Activated CD4-positive, alpha-beta T cell treated with anti-CD3 and anti-CD28 coated beads, Interleukin-2, amount 50 U/mL, for 4 hours (primary cell): ENCODE data around the gene AIG1.
A peak's percentile ranks its signal among the peaks of the same experiment; 100 is the strongest.
"Not testable (repeated sequence)": the region's sequence is repeated elsewhere in the genome, so short reads cannot be mapped to it uniquely, and the experiment has no call there.

Experiments used
- DNase-seq, 2 experiments: peaks; one replicate each; pipeline ENCODE4 v3.0.0-alpha.2; 2020

AIG1 gene

DNA sequence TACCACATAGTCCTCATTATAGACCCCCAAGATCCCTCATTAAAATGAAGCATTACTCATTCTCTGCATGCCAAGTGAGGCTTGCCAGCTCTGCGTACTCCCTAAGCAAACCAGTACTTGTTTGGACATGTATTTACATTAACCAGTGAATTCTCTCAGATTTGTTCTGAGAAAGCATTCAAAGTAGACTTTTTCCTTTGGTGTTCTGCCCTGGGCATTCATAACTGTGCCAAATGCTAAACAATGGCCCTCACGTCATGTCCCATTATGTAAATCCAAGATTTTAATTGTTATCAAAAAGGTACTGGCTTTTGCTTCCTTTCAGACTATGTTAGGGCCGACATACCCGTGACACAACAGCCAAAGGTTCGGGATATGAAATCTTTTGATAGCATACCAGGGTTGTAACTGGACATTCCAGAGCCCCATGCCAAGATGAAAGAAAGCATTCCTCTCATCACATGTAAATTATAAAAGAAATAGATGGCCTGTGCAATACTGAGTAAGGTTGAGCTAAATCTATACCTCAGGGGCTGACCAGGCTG lies 225.6 kb downstream of the AIG1 start:
- no peak for DNase-seq

DNA sequence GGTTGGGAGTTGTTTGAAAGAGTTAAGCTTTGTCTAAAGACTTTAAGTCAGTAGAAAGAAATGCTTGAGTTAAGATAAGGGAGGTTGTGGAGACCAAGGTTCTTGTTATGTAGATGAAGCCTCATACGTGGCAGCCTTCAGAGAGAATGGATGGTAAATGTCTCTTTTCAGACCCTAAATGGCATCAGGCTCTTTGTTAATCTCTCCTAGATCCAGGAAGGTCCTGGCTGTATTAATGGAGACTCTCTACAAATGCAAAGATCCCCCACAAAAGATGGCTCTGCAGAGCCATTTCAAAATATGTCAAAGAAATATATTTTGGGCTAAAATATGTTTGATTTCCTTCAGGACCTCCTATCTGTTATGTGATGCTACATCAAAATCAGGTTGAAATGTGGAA lies 228.2 kb downstream of the AIG1 start:
- no peak for DNase-seq

DNA sequence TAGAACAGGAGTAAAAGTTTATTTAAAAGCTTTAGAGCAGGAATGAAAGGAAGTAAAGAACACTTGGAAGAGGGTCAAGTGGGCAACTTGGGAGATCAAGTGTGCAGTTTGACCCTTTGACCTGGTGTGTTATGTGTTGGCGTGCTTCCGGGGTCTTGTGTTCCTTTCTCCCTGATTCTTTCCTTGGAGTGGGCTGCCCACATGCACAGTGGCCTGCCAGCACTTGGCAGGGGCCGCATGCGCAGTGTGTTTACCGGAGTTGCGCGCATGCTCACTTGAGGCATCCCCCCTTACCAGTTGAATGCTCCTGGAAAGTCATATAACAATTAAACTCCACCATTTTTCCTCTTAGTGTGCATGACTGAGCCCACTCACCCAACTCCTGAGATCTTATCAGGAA lies 229.5 kb downstream of the AIG1 start:
- no peak for DNase-seq

DNA sequence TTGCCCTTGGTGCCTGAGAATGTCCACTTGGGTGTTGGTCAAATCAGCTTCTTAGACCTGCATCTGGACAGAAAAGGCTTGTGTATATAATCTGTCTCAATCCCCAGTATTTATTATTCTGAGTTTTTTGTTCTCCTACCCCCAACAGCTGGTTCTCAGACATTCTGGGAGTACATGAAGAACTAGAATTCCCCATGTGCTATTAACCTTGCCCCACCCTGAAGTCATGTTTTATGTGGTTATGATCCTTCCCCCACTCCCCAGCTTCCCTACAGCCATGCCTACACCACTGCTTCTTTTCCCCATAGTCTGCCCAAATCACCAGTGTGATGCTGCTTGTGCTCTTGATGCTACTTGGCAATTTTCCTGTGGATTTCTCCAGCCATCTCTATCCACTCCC lies 232.8 kb downstream of the AIG1 start:
- DNase-seq, result no peak

DNA sequence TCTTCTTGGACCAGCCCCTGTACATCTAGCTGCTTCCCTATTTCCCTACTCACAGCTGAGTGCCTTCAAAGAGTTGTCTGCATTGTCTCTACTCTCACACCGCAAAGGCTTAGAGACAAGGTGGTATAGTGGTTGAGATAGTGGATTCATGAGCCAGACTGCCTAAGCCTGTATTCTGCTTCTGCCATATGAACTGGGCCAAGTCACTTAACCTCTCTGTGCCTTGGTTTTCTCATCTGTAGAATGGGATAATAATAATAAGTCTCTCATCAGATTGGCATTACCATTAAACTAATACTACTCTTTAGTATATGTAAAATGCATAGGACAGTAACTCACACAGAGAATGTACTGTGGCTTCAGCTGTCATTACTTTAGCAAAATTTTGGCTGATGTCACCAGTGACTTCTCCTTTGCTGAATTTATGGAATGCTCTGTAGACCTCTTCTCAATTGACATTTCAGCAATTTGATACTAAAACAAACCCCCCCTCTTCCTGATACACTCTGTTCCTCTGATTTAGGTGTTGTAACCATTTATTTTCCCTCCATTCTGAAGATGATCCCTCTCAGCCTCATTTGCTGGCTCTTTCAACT lies 233.7 kb downstream of the AIG1 start:
- DNase-seq, result no peak

DNA sequence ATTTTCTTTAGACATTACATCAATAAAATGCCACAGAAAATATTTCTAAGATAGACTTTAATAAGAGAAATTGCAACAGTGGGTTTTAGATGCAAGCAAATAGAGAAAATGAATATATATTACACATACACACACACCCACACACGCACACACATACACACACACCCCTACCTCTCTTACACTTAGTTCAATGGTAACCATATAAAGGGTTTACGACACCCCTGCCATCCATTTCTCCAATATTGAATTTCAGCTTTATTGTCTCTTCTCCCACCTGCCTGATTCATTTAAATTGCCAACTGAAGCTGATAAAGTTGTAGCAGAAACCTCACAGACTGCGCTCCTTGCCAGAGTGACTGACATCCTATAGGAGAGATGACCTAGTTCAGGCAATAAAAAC lies 235.2 kb downstream of the AIG1 start:
- no peak for DNase-seq

DNA sequence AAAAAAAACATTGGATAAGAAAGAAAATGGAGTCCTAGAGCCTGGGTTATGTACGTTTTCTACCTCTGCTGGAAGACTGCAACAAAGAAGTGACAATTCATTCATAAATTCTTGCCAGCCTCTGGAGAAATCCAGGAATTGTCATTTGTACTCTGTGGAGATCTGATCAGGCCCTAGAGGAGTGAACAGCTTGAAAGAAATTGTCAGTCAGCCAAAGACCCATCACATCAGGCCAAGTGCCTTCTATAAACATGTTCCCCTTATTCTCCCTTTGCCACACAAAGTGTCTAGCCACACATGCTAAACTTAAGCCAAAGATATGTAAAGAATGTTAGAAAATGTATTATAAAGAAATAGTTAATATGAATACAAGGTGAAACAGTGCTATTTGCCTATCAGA lies 237.4 kb downstream of the AIG1 start:
- no peak for DNase-seq

GRCh38 chr6:143299253-143300166 lies 238.8 kb downstream of the AIG1 start:
- no peak for DNase-seq

- no peak for DNase-seq
Measured at GRCh38 chr6:143301188-143301587, 240.5 kb downstream of the AIG1 start.

DNA sequence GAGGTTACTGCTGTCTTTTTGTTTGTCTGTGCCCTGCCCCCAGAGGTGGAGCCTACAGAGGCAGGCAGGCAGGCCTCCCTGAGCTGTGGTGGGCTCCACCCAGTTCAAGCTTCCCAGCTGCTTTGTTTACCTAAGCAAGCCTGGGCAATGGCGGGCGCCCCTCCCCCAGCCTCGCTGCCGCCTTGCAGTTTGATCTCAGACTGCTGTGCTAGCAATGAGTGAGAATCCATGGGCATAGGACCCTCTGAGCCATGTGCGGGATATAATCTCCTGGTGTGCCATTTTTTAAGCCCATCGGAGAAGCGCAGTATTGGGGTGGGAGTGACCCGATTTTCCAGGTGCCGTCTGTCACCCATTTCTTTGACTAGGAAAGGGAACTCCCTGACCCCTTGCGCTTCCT lies 247.1 kb downstream of the AIG1 start:
- not testable (repeated sequence) for DNase-seq

DNA sequence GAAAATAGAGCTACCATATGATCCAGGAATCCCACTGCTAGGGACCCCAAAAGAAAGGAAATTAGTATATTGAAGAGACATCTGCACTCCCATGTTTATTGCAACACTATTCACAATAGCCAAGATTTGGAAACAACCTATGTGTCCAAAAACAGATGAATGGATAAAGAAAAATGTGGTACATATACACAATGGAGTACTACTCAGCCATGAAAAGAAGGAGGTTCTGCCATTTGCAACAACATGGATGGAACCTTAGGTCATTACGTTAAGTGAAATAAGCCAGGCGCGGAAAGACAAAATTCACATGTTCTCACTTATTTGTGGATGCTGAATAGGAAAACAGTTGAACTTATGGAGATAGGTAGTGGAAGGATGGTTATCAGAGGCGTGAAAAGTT lies 252.5 kb downstream of the AIG1 start:
- no peak for DNase-seq

DNA sequence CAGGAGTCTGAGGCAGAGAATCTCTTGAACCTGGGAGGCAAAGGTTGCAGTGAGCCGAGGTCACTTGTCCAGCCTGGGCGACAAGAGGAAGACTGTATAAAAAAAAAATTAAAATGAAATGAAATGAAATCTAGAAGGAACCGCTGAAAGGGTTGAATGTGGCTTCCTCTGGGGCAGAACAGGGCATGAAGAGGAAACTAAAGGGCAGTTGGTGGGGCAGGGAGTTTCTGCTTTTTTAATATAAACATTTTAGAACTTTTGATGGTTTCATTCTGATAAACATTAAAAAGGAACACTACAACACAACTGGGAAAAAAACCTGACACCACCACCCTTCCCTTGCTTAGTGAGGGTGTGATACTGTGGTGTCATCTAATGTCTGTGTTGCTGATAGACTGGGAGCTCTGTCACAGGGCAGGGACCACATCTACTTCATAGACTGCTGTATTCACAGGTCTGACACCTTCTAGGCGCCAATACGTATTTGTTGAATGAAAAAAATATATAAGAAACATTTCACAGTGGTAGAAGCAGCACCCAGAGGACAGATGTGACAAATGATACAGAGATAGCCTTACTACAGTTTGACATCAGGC lies 260.9 kb downstream of the AIG1 start:
- no peak for DNase-seq

GRCh38 chr6:143322386-143322785 lies 261.7 kb downstream of the AIG1 start:
- DNase-seq, result no peak

GRCh38 chr6:143323729-143324470 lies 263.2 kb downstream of the AIG1 start:
- DNase-seq, result no peak

DNA sequence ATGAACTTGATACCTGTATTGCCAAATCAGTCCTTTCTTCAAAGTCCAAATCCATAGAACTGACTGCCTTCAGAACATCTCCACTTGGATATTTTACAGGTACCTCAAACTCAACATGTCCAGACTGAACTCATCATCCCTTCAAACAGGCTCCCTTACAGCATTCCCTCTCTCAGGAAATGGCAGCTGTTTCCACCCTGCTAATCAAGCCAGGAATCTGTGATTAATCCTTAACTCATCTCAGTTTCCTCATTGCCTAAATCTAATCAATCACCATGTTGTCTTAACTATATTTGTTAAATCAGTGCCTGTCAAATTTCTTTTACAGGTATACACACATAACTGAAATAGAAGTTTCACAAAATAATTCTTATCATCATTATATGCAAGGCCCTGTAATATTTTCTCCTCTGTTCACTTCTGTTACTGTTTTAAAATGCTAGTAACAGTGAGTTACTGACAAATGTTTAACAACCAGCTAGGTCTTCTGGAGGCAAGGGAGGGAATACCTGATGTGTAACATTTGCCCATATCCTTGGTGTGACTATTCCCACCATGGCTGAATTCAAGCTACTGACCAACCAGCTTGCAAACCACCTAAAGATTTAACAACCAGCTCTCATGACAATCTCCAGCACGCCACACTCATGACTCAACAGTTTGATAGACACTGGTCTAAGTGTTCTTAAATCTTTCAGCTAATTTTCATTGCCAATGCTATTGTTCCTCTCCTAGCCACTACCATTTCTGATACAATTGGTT lies 264.9 kb downstream of the AIG1 start:
- no peak for DNase-seq

GRCh38 chr6:143328876-143329275 lies 268.2 kb downstream of the AIG1 start:
- DNase-seq, result no peak

DNA sequence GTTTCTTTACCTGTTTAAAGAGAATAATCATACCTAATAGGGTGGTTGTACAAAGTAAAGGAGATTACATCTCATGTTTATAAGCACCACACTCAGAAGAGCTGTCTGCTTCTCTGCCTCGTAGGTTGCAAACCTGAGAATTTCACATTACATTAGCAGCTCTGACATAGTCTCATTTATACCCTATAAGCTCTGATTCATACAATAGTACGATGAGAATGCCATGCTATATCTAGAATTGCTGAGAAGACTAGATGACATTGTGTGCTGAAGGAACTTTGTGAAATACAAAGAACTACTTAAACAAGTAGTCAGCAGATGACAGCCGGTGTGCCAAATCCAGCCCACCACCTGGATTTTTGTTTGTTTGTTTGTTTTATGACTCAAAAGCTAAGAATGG lies 268.6 kb downstream of the AIG1 start:
- DNase-seq, result no peak

DNA sequence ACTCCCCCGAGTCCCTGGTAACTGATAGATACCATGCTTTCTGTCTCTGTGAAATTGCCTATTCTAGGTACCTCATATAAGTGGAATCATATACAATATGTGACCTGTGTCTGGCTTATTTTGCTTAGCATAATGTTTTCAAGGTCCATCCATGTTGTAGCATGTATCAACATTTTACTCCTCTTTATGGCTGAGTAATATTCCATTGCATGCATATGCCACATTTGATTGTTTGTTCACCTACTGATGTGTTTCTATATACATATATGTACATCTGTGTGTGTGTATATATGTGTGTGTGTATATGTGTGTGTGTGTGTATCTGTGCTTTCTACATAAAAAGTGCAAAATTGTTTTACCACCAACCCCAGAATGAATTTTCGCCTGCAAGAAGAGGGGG lies 270.7 kb downstream of the AIG1 start:
- DNase-seq, result no peak

DNA sequence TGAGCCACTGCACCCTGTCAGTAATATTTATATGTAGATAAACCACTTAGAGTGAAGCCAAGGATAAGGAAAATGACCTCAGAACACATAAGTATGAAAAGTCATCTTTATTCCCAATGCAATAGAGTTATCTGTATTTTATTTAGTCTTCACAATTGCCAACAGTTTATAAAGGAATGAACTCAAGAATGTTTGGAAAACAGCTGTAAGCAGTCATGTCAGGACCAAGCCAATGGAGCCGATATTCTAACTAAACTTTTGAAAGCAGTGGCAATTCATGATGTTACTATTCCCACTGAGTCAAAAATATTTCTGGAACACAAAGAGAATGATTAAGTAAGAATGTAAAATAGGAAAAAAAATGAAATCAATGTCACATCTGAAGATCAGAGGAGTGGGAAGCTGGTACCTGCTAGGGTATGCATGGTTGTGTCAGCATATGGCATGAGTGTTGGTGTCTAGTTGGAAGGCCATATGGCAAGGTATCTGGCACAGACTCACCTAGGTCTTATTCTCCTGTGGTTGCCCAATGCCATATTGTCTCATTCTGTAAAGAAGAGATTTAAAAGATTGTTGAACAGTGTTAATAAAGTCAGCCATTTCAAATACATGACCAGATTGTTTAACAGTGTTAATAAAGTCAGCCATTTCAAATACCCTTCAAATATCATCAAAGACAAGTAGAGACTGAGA lies 271.6 kb downstream of the AIG1 start:
- no peak for DNase-seq

DNA sequence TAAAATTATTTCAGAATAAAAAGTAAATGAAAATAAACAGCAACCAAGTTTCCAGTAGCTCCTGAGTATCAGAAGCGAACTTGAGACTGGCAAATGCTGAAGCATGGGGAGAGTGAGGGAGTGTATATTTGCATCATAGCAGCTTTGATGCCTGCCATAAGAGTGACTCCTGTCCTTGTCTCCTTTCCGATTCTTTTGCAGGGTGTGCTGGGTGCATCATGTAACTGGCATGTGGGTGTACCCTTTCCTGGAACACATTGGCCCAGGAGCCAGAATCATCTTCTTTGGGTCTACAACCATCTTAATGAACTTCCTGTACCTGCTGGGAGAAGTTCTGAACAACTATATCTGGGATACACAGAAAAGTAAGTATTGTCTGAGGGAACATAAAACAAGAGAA lies 272.4 kb downstream of the AIG1 start:
- DNase-seq, result no peak

DNA sequence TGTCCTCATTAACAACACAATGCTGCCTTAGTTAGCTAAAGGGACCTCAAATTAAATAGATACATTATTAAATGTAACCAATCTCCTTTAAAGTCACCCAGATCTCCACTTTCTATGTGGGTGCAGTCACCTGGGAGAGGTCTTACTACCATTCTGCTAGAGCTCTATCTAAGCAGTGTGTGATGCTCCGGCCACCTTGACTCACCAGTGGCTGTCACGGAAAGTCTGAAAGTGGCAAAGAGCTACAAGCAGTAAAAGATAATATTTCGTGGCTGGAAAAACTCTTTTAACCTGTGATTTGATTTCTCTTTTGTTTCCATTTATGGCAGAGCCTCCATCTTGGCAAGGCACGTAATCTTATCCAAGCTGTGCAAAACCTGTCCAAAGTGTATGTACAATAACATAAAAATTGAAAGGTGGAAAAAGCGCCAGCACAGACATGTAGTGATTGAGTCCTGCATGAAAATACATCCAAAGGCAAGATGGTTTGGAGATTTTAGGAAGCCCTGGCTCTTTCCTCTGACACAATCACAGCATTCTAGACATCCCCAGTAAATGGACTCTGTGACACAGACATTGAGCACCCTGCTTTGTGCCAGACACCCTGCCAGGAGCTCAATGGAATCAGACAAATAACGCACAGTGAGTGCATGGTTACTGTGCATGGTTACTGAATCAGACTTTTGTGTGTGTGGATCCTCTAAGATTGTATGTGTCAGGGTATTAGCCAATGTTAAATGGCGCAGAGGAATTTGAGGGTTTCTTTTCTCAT lies 273.2 kb downstream of the AIG1 start:
- DNase-seq, result peak; percentile 5 to 13
